DMS53 treated with DMSO at 0.1 percent for 48 hours (cell line): ENCODE measurements around the gene CEMIP.

ENCODE experiments used
- DNase-seq: peaks from one replicate; lab custom pipeline; 2025; ENCODE audit not compliant: unreplicated experiment; lab: John Stamatoyannopoulos, UW

Gene CEMIP

GRCh38 chr15:80880086-80880485 lies 100.9 kb downstream of the CEMIP start:
- DNase-seq = no peak

- DNase-seq = no peak
These were observed 104.5 kb downstream of the CEMIP start for GRCh38 chr15:80883641-80884040.

GRCh38 chr15:80885016-80885579 lies 105.9 kb downstream of the CEMIP start:
- DNase-seq = no peak

- DNase-seq = no peak
These were observed 108.0 kb downstream of the CEMIP start for GRCh38 chr15:80887148-80887547.

DNA sequence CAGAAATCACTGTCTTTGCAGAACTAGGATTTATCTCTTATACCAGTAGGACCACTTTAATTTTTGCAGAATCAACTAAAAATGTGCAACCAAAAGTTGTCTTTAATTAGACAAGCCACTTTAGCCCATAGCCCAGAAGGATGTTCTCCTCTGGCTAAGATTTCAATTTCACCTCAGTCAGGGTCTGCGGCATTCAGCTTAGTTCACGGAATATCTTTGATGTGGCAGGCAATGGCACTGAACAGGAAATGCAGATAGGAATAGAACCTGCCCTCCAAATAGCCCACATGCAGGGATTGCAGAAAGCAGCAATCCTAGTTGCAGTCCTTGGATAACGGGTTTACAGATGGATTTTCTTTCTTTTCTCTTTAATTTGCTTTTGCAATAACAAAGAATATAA lies 109.7 kb downstream of the CEMIP start:
- no peak for DNase-seq

GRCh38 chr15:80890341-80891005 lies 111.3 kb downstream of the CEMIP start:
- no peak for DNase-seq

DNA sequence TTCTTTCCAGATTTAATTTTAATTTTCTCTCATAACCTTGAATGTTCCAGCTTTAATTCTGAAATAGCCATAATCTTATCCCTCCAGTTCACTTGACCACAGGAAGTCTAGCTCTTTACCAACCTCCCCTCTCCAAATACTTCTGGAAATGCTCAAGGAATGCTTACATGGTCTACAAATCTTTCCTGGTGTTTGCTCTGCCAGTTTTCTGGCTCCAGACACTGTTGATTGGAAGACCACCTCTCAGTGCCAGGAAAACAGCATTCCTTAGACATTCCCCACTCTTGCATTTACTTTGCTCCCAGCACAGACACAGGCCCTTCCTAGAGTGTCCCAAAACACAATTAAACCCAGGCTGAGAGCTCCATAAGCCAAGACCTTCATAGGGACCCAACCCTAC lies 111.8 kb downstream of the CEMIP start:
- DNase-seq = no peak

GRCh38 chr15:80892414-80892813 lies 113.2 kb downstream of the CEMIP start:
- DNase-seq = no peak

- no peak for DNase-seq
These were observed 114.6 kb downstream of the CEMIP start for GRCh38 chr15:80893777-80894176.

GRCh38 chr15:80895091-80895490 lies 115.9 kb downstream of the CEMIP start:
- no peak for DNase-seq

DNA sequence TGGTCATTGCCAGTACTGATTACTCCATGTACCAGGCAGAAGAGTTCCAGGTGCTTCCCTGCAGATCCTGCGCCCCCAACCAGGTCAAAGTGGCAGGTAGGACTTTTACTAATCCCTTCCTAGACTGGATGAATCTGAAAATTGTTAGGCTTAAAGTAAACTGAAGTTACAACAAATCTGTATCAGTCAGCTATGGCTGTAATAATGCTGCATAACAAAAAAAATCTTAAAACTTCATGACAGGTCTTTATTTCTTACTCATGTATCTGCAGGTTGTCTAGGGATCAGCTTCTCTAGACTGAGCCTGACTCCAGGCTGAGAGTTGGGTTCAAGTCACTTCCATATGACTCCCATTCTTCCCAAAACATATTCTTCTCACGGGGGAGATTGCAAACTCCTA lies 116.8 kb downstream of the CEMIP start:
- no peak for DNase-seq

- DNase-seq = no peak
These were observed 118.9 kb downstream of the CEMIP start for GRCh38 chr15:80898040-80898439.

GRCh38 chr15:80902298-80902801 lies 123.2 kb downstream of the CEMIP start:
- no peak for DNase-seq

DNA sequence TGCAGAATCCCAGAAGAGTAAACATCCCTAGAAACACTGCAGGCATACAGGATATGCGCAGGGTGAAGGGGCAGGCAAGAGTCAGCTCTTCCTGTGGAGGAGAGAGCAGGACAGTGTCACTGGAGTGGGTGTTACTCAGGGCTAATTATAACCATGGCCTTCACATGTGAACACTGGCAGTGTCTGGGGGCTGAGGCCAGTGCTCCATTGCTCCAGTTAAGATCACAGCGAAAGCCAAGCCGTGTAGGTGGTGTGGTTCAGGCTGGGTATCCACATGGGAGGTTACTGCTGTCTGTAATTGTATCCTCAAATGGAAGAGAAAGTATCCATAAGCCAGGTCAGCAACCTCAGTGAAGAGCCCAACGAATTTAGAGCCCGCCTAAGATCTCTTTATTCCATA lies 125.8 kb downstream of the CEMIP start:
- peak; percentile 6 for DNase-seq

- DNase-seq = peak; percentile 86
These were observed 127.1 kb downstream of the CEMIP start for GRCh38 chr15:80906159-80906766.

DNA sequence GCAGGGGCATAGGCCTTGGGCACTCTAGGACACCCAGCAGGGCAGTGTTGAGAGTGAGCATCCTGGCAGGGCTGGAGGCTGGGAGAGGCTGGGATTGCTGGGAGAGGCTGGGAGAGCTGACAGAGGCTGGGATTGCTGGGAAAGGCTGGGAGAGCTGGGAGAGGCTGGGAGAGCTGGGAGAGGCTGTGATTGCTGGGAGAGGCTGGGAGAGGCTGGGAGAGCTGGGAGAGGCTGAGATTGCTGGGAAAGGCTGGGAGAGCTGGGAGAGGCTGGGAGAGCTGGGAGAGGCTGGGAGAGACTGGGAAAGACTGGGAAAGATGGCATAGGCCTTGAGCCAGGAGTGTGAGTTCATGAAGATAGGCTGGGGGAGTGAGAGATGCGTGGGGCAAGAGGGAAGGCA lies 132.7 kb downstream of the CEMIP start:
- no peak for DNase-seq

DNA sequence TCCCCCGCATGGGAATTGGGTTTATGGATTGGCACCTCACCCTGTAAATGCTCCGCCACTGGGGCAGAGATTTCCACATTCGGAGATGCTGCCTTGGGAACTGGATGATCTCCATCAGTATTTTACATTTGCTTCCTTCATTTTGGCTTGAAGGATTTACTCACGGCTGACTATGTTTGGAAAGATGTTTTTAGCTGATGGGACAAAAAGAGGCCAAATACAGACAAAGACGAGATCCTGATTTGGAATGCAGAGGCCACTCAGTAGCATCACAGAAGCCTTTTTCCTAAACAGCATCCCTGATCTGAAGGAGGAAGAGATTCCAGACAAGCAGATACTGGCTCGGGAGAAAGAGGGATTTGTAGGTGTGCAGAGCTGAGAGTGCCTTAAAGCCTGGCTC lies 133.5 kb downstream of the CEMIP start:
- DNase-seq = no peak

- no peak for DNase-seq
These were observed 134.4 kb downstream of the CEMIP start for GRCh38 chr15:80913541-80913940.

DNA sequence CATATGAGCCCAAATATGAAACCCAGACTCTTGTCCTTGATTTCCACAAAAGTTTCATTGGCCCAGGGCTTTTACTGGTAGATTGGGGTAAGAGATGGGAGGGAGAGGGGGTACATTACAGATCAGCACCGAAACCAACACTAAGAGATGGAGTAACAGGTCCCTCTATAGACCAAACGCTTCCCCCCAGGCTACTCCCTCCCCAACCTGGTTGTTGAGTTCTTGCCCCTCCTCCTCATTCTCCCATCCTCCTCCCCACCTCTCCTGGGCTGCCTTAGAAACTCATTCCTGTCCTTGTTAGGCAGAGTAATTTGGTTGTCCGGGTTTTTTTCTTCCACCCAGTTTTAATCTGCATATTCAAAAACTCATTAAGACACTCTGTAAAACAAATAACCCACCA lies 136.3 kb downstream of the CEMIP start:
- no peak for DNase-seq

DNA sequence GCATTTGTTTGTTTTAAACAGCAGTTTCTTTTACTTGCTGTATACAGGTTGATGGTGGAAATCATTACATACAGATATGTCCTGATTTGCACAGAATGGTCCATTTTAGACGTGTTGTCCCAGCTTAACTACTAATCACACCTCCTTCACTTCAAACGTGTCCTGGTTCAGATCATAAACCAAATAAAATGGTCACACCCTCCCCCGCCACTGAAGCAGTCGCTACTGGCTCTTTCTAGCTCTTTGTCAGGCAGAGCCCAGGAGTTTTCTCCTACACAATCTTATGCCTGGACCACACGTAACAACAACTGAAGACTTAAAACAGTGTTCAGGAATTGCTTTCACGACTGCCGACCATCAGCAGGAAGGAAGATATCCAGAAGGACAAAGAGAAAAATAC lies 136.9 kb downstream of the CEMIP start:
- DNase-seq = no peak

- no peak for DNase-seq
These were observed 139.1 kb downstream of the CEMIP start for GRCh38 chr15:80918196-80918783.

- no peak for DNase-seq
These were observed 141.1 kb downstream of the CEMIP start for GRCh38 chr15:80920271-80920699.
